Loucy (cell line): ENCODE results near the gene PDIA2.

ENCODE experiments used
- H2AFZ ChIP-seq: fragments of 200-600 bp; sonication (generic); 2 replicates; pipeline ENCODE4 v1.6.0; 2016; ENCODE audit warnings: antibody characterized with exemption, mild to moderate bottlenecking, low read length, moderate library complexity
- H3F3A ChIP-seq: fragments of 200-600 bp; 2 replicates; pipeline ENCODE4 v1.6.0; 2016; ENCODE audit warnings: antibody characterized with exemption, low read depth, mild to moderate bottlenecking
- H3K27me3 ChIP-seq: fragments of 200-600 bp; sonication (generic); 2 replicates; pipeline ENCODE4 v1.6.1; 2014; ENCODE audit warnings: low read length, mild to moderate bottlenecking; ENCODE audit not compliant: insufficient read depth, poor library complexity, severe bottlenecking
- H3K36me3 ChIP-seq: fragments of 200-600 bp; sonication (generic); 2 replicates; pipeline ENCODE4 v1.6.1; 2016; ENCODE audit warnings: low read length; ENCODE audit not compliant: insufficient read depth
- H3K4me1 ChIP-seq: fragments of 200-600 bp; sonication (generic); 2 replicates; pipeline ENCODE4 v1.5.1; 2014; ENCODE audit warnings: low read length, mild to moderate bottlenecking; ENCODE audit not compliant: insufficient read depth, poor library complexity, severe bottlenecking
- H3K4me2 ChIP-seq: fragments of 200-600 bp; sonication (generic); 2 replicates; pipeline ENCODE4 v1.6.0; 2014; ENCODE audit warnings: antibody characterized with exemption, low read length, low read depth, mild to moderate bottlenecking; ENCODE audit not compliant: poor library complexity, severe bottlenecking
- H3K4me3 ChIP-seq: fragments of 200-600 bp; sonication (generic); 2 replicates; pipeline ENCODE4 v1.5.1; 2014; ENCODE audit warnings: low read length, mild to moderate bottlenecking, mixed read lengths; ENCODE audit not compliant: poor library complexity, severe bottlenecking
- H3K79me2 ChIP-seq: fragments of 200-600 bp; sonication (generic); 2 replicates; pipeline ENCODE4 v1.6.1; 2014; ENCODE audit warnings: low read length; ENCODE audit not compliant: insufficient read depth
- H3K9ac ChIP-seq: fragments of 200-600 bp; sonication (generic); 2 replicates; pipeline ENCODE4 v1.6.0; 2014; ENCODE audit warnings: mild to moderate bottlenecking, low read depth, low read length, moderate library complexity; ENCODE audit not compliant: poor library complexity, severe bottlenecking
- H3K9me2 ChIP-seq: fragments of 200-600 bp; sonication (generic); replicated peaks from 2 replicates; pipeline ENCODE4 v1.6.1; 2016; ENCODE audit warnings: low read depth, low read length, mixed read lengths
- H3K9me3 ChIP-seq: fragments of 200-600 bp; sonication (generic); 2 replicates; pipeline ENCODE4 v1.6.1; 2014; ENCODE audit warnings: mild to moderate bottlenecking, antibody characterized with exemption, low read length, low read depth; ENCODE audit not compliant: insufficient read depth
- H4K20me1 ChIP-seq: fragments of 200-600 bp; sonication (generic); 2 replicates; pipeline ENCODE4 v1.6.0; 2014; ENCODE audit warnings: antibody characterized with exemption, low read length, mild to moderate bottlenecking; ENCODE audit not compliant: insufficient read depth, poor library complexity, severe bottlenecking
- EZH2phosphoT487 ChIP-seq: fragments of 200-600 bp; IDR thresholded peaks from 2 replicates; pipeline ENCODE4 v1.6.1; 2018; ENCODE audit warnings: antibody characterized with exemption, mild to moderate bottlenecking, moderate library complexity, borderline replicate concordance
- TF ChIP-seq, protein P1 (sequence below): fragments of 200-600 bp; sonication (generic); conservative IDR thresholded peaks from 2 replicates; pipeline ENCODE4 v1.5.1; 2014; ENCODE audit warnings: mild to moderate bottlenecking, antibody characterized with exemption, low read length

The PDIA2 gene

GRCh38 chr16:314351-314750, 31.4 kb downstream of the PDIA2 start:
- H3K36me3 ChIP-seq: peaks cover 11% of the 10 kb centered on the region; the same call in 1 of the 2 replicates
- H3F3A ChIP-seq: no peaks in the 10 kb centered on the region
- no peak overlapping the region for H3K4me2 ChIP-seq
- TF ChIP-seq, protein P1, sequence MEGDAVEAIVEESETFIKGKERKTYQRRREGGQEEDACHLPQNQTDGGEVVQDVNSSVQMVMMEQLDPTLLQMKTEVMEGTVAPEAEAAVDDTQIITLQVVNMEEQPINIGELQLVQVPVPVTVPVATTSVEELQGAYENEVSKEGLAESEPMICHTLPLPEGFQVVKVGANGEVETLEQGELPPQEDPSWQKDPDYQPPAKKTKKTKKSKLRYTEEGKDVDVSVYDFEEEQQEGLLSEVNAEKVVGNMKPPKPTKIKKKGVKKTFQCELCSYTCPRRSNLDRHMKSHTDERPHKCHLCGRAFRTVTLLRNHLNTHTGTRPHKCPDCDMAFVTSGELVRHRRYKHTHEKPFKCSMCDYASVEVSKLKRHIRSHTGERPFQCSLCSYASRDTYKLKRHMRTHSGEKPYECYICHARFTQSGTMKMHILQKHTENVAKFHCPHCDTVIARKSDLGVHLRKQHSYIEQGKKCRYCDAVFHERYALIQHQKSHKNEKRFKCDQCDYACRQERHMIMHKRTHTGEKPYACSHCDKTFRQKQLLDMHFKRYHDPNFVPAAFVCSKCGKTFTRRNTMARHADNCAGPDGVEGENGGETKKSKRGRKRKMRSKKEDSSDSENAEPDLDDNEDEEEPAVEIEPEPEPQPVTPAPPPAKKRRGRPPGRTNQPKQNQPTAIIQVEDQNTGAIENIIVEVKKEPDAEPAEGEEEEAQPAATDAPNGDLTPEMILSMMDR: no peak
- no peak for TF ChIP-seq EZH2phosphoT487
- H3K4me3 ChIP-seq: no peak overlapping the region
- no peaks in the 10 kb centered on the region for H3K27me3 ChIP-seq
- no peaks in the 10 kb centered on the region for H4K20me1 ChIP-seq
- H3K9ac ChIP-seq: no peak overlapping the region
- no peak overlapping the region for H2AFZ ChIP-seq
- no peaks in the 10 kb centered on the region for H3K9me3 ChIP-seq
- peaks cover 15% of the 10 kb centered on the region for H3K4me1 ChIP-seq
- no peaks in the 10 kb centered on the region for H3K9me2 ChIP-seq
- peaks cover 19% of the 10 kb centered on the region; the same call in 1 of the 2 replicates for H3K79me2 ChIP-seq

DNA sequence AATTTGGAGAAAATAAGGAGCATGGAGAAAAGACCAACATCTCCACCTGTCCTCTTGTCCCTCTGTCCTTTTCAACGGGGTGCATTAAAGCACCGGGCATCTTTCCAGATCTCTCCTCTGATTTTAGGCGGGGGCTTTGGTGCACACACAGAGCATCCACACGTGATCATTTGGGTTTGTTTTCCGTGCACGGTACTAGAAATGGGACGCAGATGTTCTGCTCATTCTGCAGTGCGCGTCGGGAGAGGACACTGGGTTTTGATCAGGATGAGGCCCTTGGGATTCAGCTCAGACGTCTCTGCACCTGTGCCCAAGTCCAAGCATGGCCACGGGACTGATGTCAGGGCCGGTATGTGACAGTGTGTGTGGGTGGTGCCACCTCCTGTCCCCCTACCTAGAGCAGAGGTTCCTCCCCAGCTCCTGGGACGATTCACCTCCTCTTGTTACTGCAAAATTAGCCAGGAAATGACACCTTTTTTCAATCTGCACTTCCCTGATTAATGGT, 31.9 kb downstream of the PDIA2 start:
- Histone ChIP-seq H3F3A (no peaks in the 10 kb centered on the region), H3K36me3 (peaks cover 11% of the 10 kb centered on the region; the same call in 1 of the 2 replicates), H3K9ac (no peak overlapping the region), H4K20me1 (no peaks in the 10 kb centered on the region), H3K4me1 (peaks cover 17% of the 10 kb centered on the region), H3K4me3 (no peak overlapping the region), H3K9me2 (no peaks in the 10 kb centered on the region), H2AFZ (no peak overlapping the region), H3K79me2 (peaks cover 19% of the 10 kb centered on the region; the same call in 1 of the 2 replicates), H3K9me3 (no peaks in the 10 kb centered on the region), H3K27me3 (no peaks in the 10 kb centered on the region), H3K4me2 (no peak overlapping the region)
- TF ChIP-seq EZH2phosphoT487: no peak
- TF ChIP-seq, protein P1: no peak

DNA sequence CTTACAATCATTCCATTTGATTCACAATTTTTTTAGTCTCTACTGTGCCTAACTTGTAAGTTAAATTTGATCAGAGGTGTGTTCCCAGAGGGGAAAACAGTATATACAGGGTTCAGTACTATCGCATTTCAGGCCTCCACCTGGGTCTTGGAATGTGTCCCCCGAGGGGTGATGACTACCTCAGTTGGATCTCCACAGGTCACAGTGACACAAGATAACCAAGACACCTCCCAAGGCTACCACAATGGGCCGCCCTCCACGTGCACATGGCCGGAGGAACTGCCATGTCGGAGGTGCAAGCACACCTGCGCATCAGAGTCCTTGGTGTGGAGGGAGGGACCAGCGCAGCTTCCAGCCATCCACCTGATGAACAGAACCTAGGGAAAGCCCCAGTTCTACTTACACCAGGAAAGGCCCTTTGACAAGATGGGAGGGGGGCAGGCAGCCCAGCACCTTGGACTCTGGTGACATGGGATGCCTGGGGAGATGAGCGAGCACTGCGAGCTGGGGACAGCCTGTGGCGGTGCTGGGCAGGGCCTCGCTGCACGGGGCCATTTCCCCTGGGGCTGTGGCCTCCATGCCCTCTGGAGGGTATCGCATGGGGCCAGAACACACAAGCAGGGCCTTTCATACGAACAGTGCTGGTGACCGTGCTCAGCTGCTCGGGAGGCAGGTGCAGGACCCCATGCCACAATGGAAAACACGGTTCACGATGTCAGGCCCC, 33.9 kb downstream of the PDIA2 start:
- TF ChIP-seq EZH2phosphoT487: no peak
- TF ChIP-seq, protein P1: no peak
- no peak overlapping the region for H2AFZ ChIP-seq
- H4K20me1 ChIP-seq: no peaks in the 10 kb centered on the region
- H3K9me3 ChIP-seq: no peaks in the 10 kb centered on the region
- no peaks in the 10 kb centered on the region for H3K27me3 ChIP-seq
- peaks cover 11% of the 10 kb centered on the region; the same call in 1 of the 2 replicates for H3K36me3 ChIP-seq
- peak overlapping the region; percentile 37 for H3K4me2 ChIP-seq
- peaks cover 22% of the 10 kb centered on the region for H3K4me1 ChIP-seq
- H3K79me2 ChIP-seq: peaks cover 27% of the 10 kb centered on the region; the same call in 1 of the 2 replicates
- H3K9me2 ChIP-seq: no peaks in the 10 kb centered on the region
- peak overlapping the region; percentile 13 for H3K4me3 ChIP-seq
- no peak overlapping the region for H3K9ac ChIP-seq
- no peaks in the 10 kb centered on the region for H3F3A ChIP-seq
